VCaP (cell line): ENCODE results near the gene FGF1.

ENCODE experiments used
- H3K27ac ChIP-seq: fragments of 450-650 bp; 2 replicates; pipeline ENCODE4 v1.5.1; 2017
- CTCF ChIP-seq: fragments of 450-650 bp; conservative IDR thresholded peaks from 2 replicates; pipeline ENCODE4 v1.5.1; 2017; ENCODE audit warnings: mild to moderate bottlenecking, moderate library complexity

FGF1 gene

GRCh38 chr5:142720641-142721271 lies 34.9 kb upstream of the FGF1 start:
- H3K27ac ChIP-seq: peak overlapping the region; percentile 67
- TF ChIP-seq CTCF: peak; percentile 68

DNA sequence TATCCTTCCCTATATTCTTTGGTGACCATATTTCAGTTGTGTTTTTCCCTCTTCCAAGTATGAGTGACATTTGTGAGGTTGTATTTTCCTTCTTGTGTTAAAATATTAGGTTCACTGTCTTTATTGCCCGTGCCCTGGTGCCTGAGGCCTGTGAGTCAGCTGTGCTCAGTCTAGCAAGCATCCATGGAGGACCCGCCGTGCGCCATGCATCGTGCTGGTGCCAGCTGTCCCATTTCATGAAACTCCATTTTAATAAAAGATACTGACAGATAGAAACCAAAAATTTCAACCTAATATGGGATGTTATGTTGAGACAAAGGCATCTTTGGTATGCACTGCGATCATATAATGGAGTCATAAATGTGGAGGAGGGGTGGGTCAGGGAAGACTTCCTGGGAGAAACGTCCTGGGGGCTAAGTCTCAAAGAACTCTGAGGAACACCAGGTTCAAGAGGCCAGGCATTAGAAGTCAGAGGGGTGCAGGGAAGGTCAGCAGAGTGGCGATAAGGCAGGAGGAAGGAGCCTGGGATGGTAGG lies 34.0 kb upstream of the FGF1 start:
- H3K27ac ChIP-seq: peak overlapping the region; percentile 67
- no peak for TF ChIP-seq CTCF

GRCh38 chr5:142717582-142718215 lies 31.8 kb upstream of the FGF1 start:
- H3K27ac ChIP-seq: no peak overlapping the region
- peak; percentile 90 for TF ChIP-seq CTCF

GRCh38 chr5:142716963-142717362 lies 31.1 kb upstream of the FGF1 start:
- no peak overlapping the region for H3K27ac ChIP-seq
- no peak; the same call in 1 of the 2 replicates for TF ChIP-seq CTCF

DNA sequence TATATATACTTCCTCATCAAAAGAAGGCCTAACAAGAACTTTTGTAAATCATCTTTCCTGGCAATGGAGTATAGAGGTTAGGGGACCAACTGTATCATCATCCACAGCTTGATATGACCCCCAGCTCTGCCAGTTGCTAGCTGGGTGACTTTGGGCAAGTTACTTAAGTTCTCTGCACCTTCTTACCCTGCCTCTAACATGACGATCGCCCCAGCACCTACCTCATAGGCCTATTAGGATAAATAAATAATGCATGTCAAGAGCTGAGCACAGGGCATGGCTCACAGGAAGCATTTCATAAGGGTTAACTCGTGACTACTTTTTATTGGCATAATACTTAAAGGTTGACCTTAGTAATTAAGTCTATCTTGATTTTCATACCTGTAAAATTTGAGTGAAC lies 29.4 kb upstream of the FGF1 start:
- no peak for TF ChIP-seq CTCF
- no peak overlapping the region for H3K27ac ChIP-seq

- peak; percentile 100 for TF ChIP-seq CTCF
- peak overlapping the region; percentile 68 for H3K27ac ChIP-seq
Measured at GRCh38 chr5:142713121-142713706, 27.3 kb upstream of the FGF1 start.

DNA sequence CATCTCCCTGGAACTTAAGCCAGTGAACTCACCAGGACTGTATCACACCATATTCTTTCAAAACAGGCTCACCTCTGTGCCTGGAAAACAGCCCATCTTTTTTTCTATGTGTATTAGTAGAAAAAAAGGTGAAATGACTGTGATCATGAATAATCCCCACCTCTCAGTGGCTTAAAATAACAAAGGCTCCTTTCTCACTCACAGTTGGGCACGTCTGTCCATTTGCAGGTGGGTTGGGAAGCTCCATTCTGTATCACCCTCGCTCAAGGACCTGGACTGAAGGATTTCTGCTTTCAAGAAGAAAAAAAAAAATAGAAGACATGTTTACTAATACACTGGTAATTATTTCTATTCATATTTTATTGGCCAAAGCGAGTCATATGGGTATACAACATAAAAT lies 17.3 kb upstream of the FGF1 start:
- H3K27ac ChIP-seq: no peak overlapping the region

More for the DNA sequence above, 17.3 kb upstream of the FGF1 start:
- no peak for TF ChIP-seq CTCF
